ENCODE data around the gene PPL.

DNA sequence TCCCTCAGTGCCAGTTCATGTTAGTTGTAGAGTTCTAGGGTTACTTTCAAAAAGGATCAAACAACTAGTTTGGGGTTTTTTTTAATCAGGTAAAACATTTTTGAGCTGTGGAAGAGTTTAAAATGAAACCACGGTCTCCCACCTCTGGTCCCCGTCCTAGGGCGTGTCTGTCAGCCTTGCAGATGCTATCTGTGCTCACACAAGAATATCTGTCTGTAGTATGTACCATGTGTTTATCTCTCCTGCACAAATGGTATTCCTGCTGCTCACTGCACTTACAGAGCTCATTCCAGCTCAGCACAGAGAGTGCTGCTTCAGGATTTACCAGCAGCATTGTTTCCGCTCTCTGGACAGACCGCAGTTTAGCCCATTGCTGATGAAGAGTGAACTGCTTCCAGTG lies 50.8 kb downstream of the PPL start:
- no peak for TF ChIP-seq YY1 (IDR thresholded peaks at IDR 0.05; ENCODE audit: insufficient read depth, insufficient read length)
- TF ChIP-seq ZNF274 (IDR thresholded peaks at IDR 0.05; ENCODE audit: low read depth, low read length) = no peak
